ENCODE data around the gene CLEC16A. TPM values are rescaled to one million over a fixed set of nuclear protein-coding genes. Genes with fewer than 3 reads are reported as not detected.

The CLEC16A gene
- polyA plus RNA-seq, 1 experiment, result 11.9 TPM

- POLR2A ChIA-PET, result no interaction called here
- DNase-seq (ENCODE audit: low read depth, low spot score), result no peak
Measured at GRCh38 chr16:11038777-11039176, 94.4 kb downstream of the CLEC16A start.

GRCh38 chr16:11039726-11040125 lies 95.4 kb downstream of the CLEC16A start:
- Histone ChIP-seq H3K4me3 (ENCODE audit: low read depth, low read length) (no peak overlapping the region), H3K27ac (ENCODE audit: low read depth, low read length) (no peak overlapping the region), H3K27me3 (ENCODE audit: control insufficient read depth, insufficient read depth, low read length) (no peaks in the 10 kb centered on the region), H3K9me3 (ENCODE audit: control insufficient read depth, insufficient read depth, low read length) (no peaks in the 10 kb centered on the region)
- POLR2A ChIA-PET, result interaction anchor here (0.7 kb wide), 1 partner anchor 27 kb away, joined by 3 read pairs; no protein-coding TSS in a partner anchor
- CTCF ChIA-PET, result no interaction called here
- no peak for DNase-seq (ENCODE audit: low read depth, low spot score)
- TF ChIP-seq, protein P1, sequence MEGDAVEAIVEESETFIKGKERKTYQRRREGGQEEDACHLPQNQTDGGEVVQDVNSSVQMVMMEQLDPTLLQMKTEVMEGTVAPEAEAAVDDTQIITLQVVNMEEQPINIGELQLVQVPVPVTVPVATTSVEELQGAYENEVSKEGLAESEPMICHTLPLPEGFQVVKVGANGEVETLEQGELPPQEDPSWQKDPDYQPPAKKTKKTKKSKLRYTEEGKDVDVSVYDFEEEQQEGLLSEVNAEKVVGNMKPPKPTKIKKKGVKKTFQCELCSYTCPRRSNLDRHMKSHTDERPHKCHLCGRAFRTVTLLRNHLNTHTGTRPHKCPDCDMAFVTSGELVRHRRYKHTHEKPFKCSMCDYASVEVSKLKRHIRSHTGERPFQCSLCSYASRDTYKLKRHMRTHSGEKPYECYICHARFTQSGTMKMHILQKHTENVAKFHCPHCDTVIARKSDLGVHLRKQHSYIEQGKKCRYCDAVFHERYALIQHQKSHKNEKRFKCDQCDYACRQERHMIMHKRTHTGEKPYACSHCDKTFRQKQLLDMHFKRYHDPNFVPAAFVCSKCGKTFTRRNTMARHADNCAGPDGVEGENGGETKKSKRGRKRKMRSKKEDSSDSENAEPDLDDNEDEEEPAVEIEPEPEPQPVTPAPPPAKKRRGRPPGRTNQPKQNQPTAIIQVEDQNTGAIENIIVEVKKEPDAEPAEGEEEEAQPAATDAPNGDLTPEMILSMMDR (IDR thresholded peaks at IDR 0.05; ENCODE audit: low read depth, low read length), result no peak

More at GRCh38 chr16:11038777-11039176, 94.4 kb downstream of the CLEC16A start:
- TF ChIP-seq, protein P1 (IDR thresholded peaks at IDR 0.05; ENCODE audit: low read depth, low read length), result no peak
- H3K27ac ChIP-seq (ENCODE audit: low read depth, low read length), result no peak overlapping the region
- no peaks in the 10 kb centered on the region for H3K9me3 ChIP-seq (ENCODE audit: control insufficient read depth, insufficient read depth, low read length)
- CTCF ChIA-PET, result interaction anchor here (0.6 kb wide), 1 partner anchor 67 kb away, joined by 3 read pairs; no protein-coding TSS in a partner anchor
- H3K27me3 ChIP-seq (ENCODE audit: control insufficient read depth, insufficient read depth, low read length), result no peaks in the 10 kb centered on the region
- no peak overlapping the region for H3K4me3 ChIP-seq (ENCODE audit: low read depth, low read length)

- H3K27ac ChIP-seq (ENCODE audit: low read depth, low read length), result no peak overlapping the region
- H3K27me3 ChIP-seq (ENCODE audit: control insufficient read depth, insufficient read depth, low read length), result no peaks in the 10 kb centered on the region
- POLR2A ChIA-PET, result no interaction called here
- no peak overlapping the region for H3K4me3 ChIP-seq (ENCODE audit: low read depth, low read length)
- CTCF ChIA-PET, result no interaction called here
- DNase-seq (ENCODE audit: low read depth, low spot score), result no peak
- H3K9me3 ChIP-seq (ENCODE audit: control insufficient read depth, insufficient read depth, low read length), result no peaks in the 10 kb centered on the region
- TF ChIP-seq, protein P1 (IDR thresholded peaks at IDR 0.05; ENCODE audit: low read depth, low read length), result no peak
Measured at GRCh38 chr16:11042191-11042590, 97.8 kb downstream of the CLEC16A start.

- POLR2A ChIA-PET, result interaction anchor here (0.5 kb wide), 1 partner anchor 23 kb away, joined by 3 read pairs; no protein-coding TSS in a partner anchor
- H3K4me3 ChIP-seq (ENCODE audit: low read depth, low read length), result no peak overlapping the region
- CTCF ChIA-PET, result interaction anchor here (1.0 kb wide), 1 partner anchor 24 kb away, joined by 3 read pairs; no protein-coding TSS in a partner anchor
- no peak for DNase-seq (ENCODE audit: low read depth, low spot score)
- peak overlapping the region; percentile 53 for H3K27ac ChIP-seq (ENCODE audit: low read depth, low read length)
- H3K9me3 ChIP-seq (ENCODE audit: control insufficient read depth, insufficient read depth, low read length), result no peaks in the 10 kb centered on the region
- TF ChIP-seq, protein P1 (IDR thresholded peaks at IDR 0.05; ENCODE audit: low read depth, low read length), result no peak
- H3K27me3 ChIP-seq (ENCODE audit: control insufficient read depth, insufficient read depth, low read length), result no peaks in the 10 kb centered on the region
Measured at GRCh38 chr16:11045441-11045840, 101.1 kb downstream of the CLEC16A start.

DNA sequence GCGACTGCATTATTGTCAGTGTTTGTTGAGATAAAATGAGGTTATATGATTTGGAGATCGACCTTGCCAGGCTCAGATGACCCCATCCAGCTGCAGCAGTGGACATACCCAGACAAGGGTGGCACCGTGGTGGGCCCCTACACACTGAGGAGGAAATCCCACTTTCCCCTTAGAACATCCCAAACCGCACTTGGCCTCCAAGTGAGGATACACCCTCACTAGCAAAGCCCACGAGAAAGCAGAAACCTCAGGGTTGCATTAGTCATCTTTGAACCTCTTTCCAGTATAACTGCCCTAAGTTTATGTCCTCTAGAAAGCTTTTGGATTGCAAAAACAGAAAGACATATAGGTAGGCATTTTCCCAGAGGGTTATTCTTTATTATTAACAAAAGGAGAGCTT lies 101.5 kb downstream of the CLEC16A start:
- DNase-seq (ENCODE audit: low read depth, low spot score), result no peak
- TF ChIP-seq, protein P1 (IDR thresholded peaks at IDR 0.05; ENCODE audit: low read depth, low read length), result no peak
- CTCF ChIA-PET, result interaction anchor here (1.0 kb wide), 1 partner anchor 24 kb away, joined by 3 read pairs; no protein-coding TSS in a partner anchor
- no peaks in the 10 kb centered on the region for H3K9me3 ChIP-seq (ENCODE audit: control insufficient read depth, insufficient read depth, low read length)
- H3K4me3 ChIP-seq (ENCODE audit: low read depth, low read length), result no peak overlapping the region
- peak overlapping the region; percentile 53 for H3K27ac ChIP-seq (ENCODE audit: low read depth, low read length)
- no peaks in the 10 kb centered on the region for H3K27me3 ChIP-seq (ENCODE audit: control insufficient read depth, insufficient read depth, low read length)
- POLR2A ChIA-PET, result interaction anchor here (0.5 kb wide), 1 partner anchor 23 kb away, joined by 3 read pairs; no protein-coding TSS in a partner anchor
